HEK293 (cell line): Measurements from ENCODE around the gene CRACR2A.

Experiments used
- CTCF ChIA-PET: fragments of 350-600 bp; formaldehyde crosslinking; extraction: SDS; loops from one replicate; lab custom pipeline; 2021; ENCODE audit warnings: antibody characterized with exemption; lab: Yijun Ruan, JAX
- POLR2A ChIA-PET: fragments of 300-600 bp; formaldehyde crosslinking; extraction: SDS; loops from one replicate; lab custom pipeline; 2020; ENCODE audit warnings: antibody characterized with exemption, inconsistent platforms; lab: Yijun Ruan, JAX
- H3K27ac ChIP-seq: fragments of 200-500 bp; sonication (Bioruptor generic); 2 replicates; pipeline ENCODE4 v1.5.1; 2014; ENCODE audit warnings: low read depth, low read length, control low read depth, inconsistent platforms; ENCODE audit errors: extremely low read depth
- H3K36me3 ChIP-seq, 2 experiments: fragments of 200-500 bp in 1 of 2; sonication (Bioruptor generic) in 1 of 2; 1 replicate in 1 of 2; 2 replicates in 1 of 2; pipeline ENCODE4 v1.5.1; 2014 to 2017; ENCODE audit warnings: inconsistent platforms in 2 of 2, low read length in 2 of 2; ENCODE audit not compliant: control insufficient read depth in 2 of 2, insufficient read depth in 1 of 2
- H3K4me1 ChIP-seq: fragments of 200-500 bp; sonication (Bioruptor generic); 2 replicates; pipeline ENCODE4 v1.5.1; 2014; ENCODE audit warnings: mild to moderate bottlenecking, low read length, inconsistent platforms; ENCODE audit not compliant: control insufficient read depth, insufficient read depth
- H3K4me3 ChIP-seq: 2 replicates; pipeline ENCODE4 v1.5.1; 2011; ENCODE audit warnings: low read depth, mild to moderate bottlenecking, control low read depth, low read length, moderate library complexity
- H3K9me3 ChIP-seq: fragments of 200-500 bp; sonication (Bioruptor generic); 2 replicates; pipeline ENCODE4 v1.5.1; 2014; ENCODE audit warnings: low read depth, low read length, inconsistent platforms; ENCODE audit not compliant: control insufficient read depth, insufficient read depth
- GLIS2 ChIP-seq: fragments of 450-650 bp; formaldehyde crosslinking; IDR thresholded peaks from 2 replicates; pipeline ENCODE4 v1.5.1; 2016; ENCODE audit warnings: missing biosample characterization, missing genetic modification characterization
- KLF9 ChIP-seq: fragments of 450-650 bp; formaldehyde crosslinking; IDR thresholded peaks from 2 replicates; pipeline ENCODE4 v1.5.1; 2016; ENCODE audit warnings: missing biosample characterization, missing genetic modification characterization, low read depth
- REPIN1 ChIP-seq: fragments of 450-650 bp; formaldehyde crosslinking; IDR thresholded peaks from 2 replicates; pipeline ENCODE4 v1.5.1; 2017; ENCODE audit warnings: missing biosample characterization, missing genetic modification characterization, low read depth
- ZFP41 ChIP-seq: fragments of 450-650 bp; formaldehyde crosslinking; IDR thresholded peaks from 2 replicates; pipeline ENCODE4 v1.5.1; 2016; ENCODE audit warnings: missing biosample characterization, missing genetic modification characterization, borderline replicate concordance
- ZIC2 ChIP-seq: fragments of 450-650 bp; formaldehyde crosslinking; IDR thresholded peaks from 2 replicates; pipeline ENCODE4 v1.5.1; 2016; ENCODE audit warnings: missing biosample characterization, missing genetic modification characterization
- ZNF121 ChIP-seq: fragments of 450-650 bp; formaldehyde crosslinking; IDR thresholded peaks from 2 replicates; pipeline ENCODE4 v1.5.1; 2016; ENCODE audit warnings: missing biosample characterization, missing genetic modification characterization
- ZNF16 ChIP-seq: fragments of 450-650 bp; formaldehyde crosslinking; IDR thresholded peaks from 2 replicates; pipeline ENCODE4 v1.5.1; 2016; ENCODE audit warnings: low read depth, missing biosample characterization, missing genetic modification characterization
- ZNF174 ChIP-seq: fragments of 450-650 bp; formaldehyde crosslinking; IDR thresholded peaks from 2 replicates; pipeline ENCODE4 v1.5.0; 2017; ENCODE audit warnings: missing biosample characterization, mild to moderate bottlenecking, missing genetic modification characterization
- ZNF19 ChIP-seq: fragments of 450-650 bp; formaldehyde crosslinking; IDR thresholded peaks from 2 replicates; pipeline ENCODE4; 2016; ENCODE audit warnings: missing biosample characterization, missing genetic modification characterization, low read depth
- ZNF202 ChIP-seq: fragments of 450-650 bp; formaldehyde crosslinking; IDR thresholded peaks from 2 replicates; pipeline ENCODE4 v1.5.1; 2016; ENCODE audit warnings: missing biosample characterization, missing genetic modification characterization, borderline replicate concordance
- ZNF23 ChIP-seq: fragments of 450-650 bp; formaldehyde crosslinking; IDR thresholded peaks from 2 replicates; pipeline ENCODE4 v1.5.1; 2016; ENCODE audit warnings: missing biosample characterization, missing genetic modification characterization, borderline replicate concordance
- ZNF239 ChIP-seq: fragments of 450-650 bp; formaldehyde crosslinking; IDR thresholded peaks from 2 replicates; pipeline ENCODE4 v1.5.1; 2016; ENCODE audit warnings: missing biosample characterization, missing genetic modification characterization
- ZNF248 ChIP-seq: fragments of 450-650 bp; formaldehyde crosslinking; IDR thresholded peaks from 2 replicates; pipeline ENCODE4 v1.5.1; 2017; ENCODE audit warnings: missing biosample characterization, missing genetic modification characterization
- ZNF311 ChIP-seq: fragments of 450-650 bp; formaldehyde crosslinking; IDR thresholded peaks from 2 replicates; pipeline ENCODE4 v1.5.1; 2017; ENCODE audit warnings: missing biosample characterization, missing genetic modification characterization, borderline replicate concordance
- ZNF350 ChIP-seq: fragments of 450-650 bp; formaldehyde crosslinking; IDR thresholded peaks from 2 replicates; pipeline ENCODE4 v1.5.0; 2017; ENCODE audit warnings: missing biosample characterization, mild to moderate bottlenecking, missing genetic modification characterization
- ZNF404 ChIP-seq: fragments of 450-650 bp; formaldehyde crosslinking; IDR thresholded peaks from 2 replicates; pipeline ENCODE4 v1.5.1; 2017; ENCODE audit warnings: missing biosample characterization, missing genetic modification characterization
- ZNF529 ChIP-seq: fragments of 450-650 bp; formaldehyde crosslinking; IDR thresholded peaks from 2 replicates; pipeline ENCODE4 v1.5.1; 2017; ENCODE audit warnings: missing genetic modification characterization, missing biosample characterization; ENCODE audit not compliant: insufficient replicate concordance
- ZNF585B ChIP-seq: fragments of 450-650 bp; formaldehyde crosslinking; IDR thresholded peaks from 2 replicates; pipeline ENCODE4 v1.5.1; 2016; ENCODE audit warnings: missing biosample characterization, missing genetic modification characterization
- ZNF791 ChIP-seq: fragments of 450-650 bp; formaldehyde crosslinking; IDR thresholded peaks from 2 replicates; pipeline ENCODE4 v1.5.1; 2016; ENCODE audit warnings: missing biosample characterization, missing genetic modification characterization
- ZSCAN16 ChIP-seq: fragments of 450-650 bp; formaldehyde crosslinking; IDR thresholded peaks from 2 replicates; pipeline ENCODE4 v1.5.1; 2016; ENCODE audit warnings: missing biosample characterization, missing genetic modification characterization
- ZSCAN23 ChIP-seq: fragments of 450-650 bp; formaldehyde crosslinking; IDR thresholded peaks from 2 replicates; pipeline ENCODE4 v1.5.1; 2016; ENCODE audit warnings: missing biosample characterization, missing genetic modification characterization
- ZXDB ChIP-seq: fragments of 450-650 bp; formaldehyde crosslinking; IDR thresholded peaks from 2 replicates; pipeline ENCODE4 v1.5.1; 2016; ENCODE audit warnings: missing biosample characterization, missing genetic modification characterization
- TF ChIP-seq, protein P1 (sequence below): fragments of 450-650 bp; formaldehyde crosslinking; IDR thresholded peaks from 2 replicates; pipeline ENCODE4 v1.5.1; 2016; ENCODE audit warnings: missing biosample characterization, missing genetic modification characterization
- TF ChIP-seq, protein P2 (sequence below): fragments of 450-650 bp; formaldehyde crosslinking; IDR thresholded peaks from 2 replicates; pipeline ENCODE4 v1.5.1; 2016; ENCODE audit warnings: missing biosample characterization, missing genetic modification characterization
- TF ChIP-seq, protein P3 (sequence below): fragments of 450-650 bp; formaldehyde crosslinking; IDR thresholded peaks from 2 replicates; pipeline ENCODE4 v1.5.1; 2016; ENCODE audit warnings: missing biosample characterization, missing genetic modification characterization
- TF ChIP-seq, protein P4 (sequence below): fragments of 450-650 bp; formaldehyde crosslinking; IDR thresholded peaks from 2 replicates; pipeline ENCODE4 v1.5.1; 2016; ENCODE audit warnings: missing biosample characterization, missing genetic modification characterization

The CRACR2A gene

DNA sequence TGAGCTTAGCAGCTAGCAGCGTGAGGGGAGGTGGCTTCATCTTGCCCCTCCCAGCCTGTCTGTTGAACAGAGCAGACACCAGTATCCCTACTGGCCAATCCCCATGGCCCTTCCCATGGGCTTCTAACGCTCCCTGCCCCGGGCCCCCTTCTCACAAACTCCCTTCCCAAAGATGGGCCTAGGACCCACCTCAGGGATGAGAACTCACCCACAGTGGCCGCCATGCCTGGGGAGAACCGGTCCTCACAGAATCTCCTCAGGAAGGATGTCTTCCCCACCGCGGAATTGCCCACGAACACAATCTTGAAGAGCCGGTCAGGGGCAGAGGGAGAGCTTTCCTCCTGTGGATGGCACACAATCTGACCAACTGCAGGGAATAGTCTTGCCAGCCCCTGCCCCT lies 119.5 kb downstream of the CRACR2A start (continued):
- TF ChIP-seq ZIC2 (tag by site-specific recombination) = no peak
- no peak for TF ChIP-seq ZNF404 (tag by site-specific recombination)
- no peak for TF ChIP-seq ZNF311
- TF ChIP-seq ZNF248 = no peak
- TF ChIP-seq ZXDB (tag by site-specific recombination) = no peak
- no peak for TF ChIP-seq REPIN1 (tag by site-specific recombination)
- no peak for TF ChIP-seq ZNF239 (tag by site-specific recombination)
- TF ChIP-seq ZNF791 (tag by site-specific recombination) = no peak
- TF ChIP-seq ZSCAN23 (tag by site-specific recombination) = no peak
- TF ChIP-seq ZSCAN16 (tag by site-specific recombination) = no peak

DNA sequence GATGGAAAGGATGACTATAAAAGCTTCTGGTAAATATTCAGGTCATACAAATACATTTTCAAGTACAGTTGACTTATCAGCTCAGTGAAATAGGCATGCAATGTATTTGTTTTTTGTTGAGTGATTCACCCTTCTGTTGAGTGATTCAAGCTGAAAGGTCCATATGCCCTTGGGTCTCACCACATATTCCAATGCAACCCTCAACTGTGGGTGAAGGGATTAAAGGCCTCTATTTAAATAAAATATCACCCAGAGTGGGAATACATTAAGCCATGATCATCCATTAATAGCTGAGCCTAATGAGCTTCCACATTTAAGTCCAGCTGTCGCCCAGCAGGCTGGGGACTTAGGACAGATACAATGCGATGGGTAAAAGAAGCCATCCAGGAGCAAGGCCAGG lies 120.2 kb downstream of the CRACR2A start:
- Histone ChIP-seq H3K9me3 (no peaks in the 10 kb centered on the region), H3K4me3 (no peak overlapping the region)
- TF ChIP-seq ZNF529 (tag by site-specific recombination) (no peak), ZFP41 (tag by site-specific recombination) (no peak), ZNF121 (tag by site-specific recombination) (no peak), ZNF202 (tag by site-specific recombination) (no peak)
- TF ChIP-seq, all 188 proteins: peak for 0
- Histone ChIP-seq H3K36me3 (no peaks in the 10 kb centered on the region), H3K4me1 (no peaks in the 10 kb centered on the region), H3K27ac (no peak overlapping the region)
- ChIA-PET CTCF (no interaction called here), POLR2A (no interaction called here)

DNA sequence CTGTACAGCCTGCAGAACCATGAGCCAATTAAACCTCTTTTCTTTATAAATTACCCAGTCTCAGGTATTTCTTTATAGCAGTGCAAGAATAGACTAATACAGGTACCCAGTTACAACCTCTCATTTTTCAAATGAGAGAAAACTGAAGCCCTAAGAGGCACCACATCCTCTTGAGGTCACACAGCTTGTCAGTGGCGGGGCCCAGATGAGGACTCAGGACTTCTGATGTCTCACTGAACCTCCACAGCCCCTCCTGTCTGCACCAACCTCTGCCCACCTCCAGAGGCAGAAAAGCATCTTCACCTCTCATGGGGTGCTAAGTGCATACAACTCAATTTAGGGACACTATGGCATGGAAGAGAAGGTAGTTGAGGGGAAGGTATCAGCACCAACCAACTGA lies 120.7 kb downstream of the CRACR2A start:
- ChIA-PET POLR2A (no interaction called here), CTCF (interaction anchor here (0.8 kb wide), 1 partner anchor 172 kb away, joined by 3 read pairs; no protein-coding TSS in a partner anchor)
- Histone ChIP-seq H3K4me3 (no peak overlapping the region), H3K9me3 (no peaks in the 10 kb centered on the region), H3K36me3 (no peaks in the 10 kb centered on the region), H3K27ac (no peak overlapping the region), H3K4me1 (no peaks in the 10 kb centered on the region)
- TF ChIP-seq, protein P1, sequence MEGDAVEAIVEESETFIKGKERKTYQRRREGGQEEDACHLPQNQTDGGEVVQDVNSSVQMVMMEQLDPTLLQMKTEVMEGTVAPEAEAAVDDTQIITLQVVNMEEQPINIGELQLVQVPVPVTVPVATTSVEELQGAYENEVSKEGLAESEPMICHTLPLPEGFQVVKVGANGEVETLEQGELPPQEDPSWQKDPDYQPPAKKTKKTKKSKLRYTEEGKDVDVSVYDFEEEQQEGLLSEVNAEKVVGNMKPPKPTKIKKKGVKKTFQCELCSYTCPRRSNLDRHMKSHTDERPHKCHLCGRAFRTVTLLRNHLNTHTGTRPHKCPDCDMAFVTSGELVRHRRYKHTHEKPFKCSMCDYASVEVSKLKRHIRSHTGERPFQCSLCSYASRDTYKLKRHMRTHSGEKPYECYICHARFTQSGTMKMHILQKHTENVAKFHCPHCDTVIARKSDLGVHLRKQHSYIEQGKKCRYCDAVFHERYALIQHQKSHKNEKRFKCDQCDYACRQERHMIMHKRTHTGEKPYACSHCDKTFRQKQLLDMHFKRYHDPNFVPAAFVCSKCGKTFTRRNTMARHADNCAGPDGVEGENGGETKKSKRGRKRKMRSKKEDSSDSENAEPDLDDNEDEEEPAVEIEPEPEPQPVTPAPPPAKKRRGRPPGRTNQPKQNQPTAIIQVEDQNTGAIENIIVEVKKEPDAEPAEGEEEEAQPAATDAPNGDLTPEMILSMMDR (tag by site-specific recombination) = no peak
- TF ChIP-seq ZNF350 (no peak), ZNF585B (tag by site-specific recombination) (no peak), ZIC2 (tag by site-specific recombination) (no peak), ZNF174 (tag by site-specific recombination) (no peak), KLF9 (tag by site-specific recombination) (no peak), GLIS2 (tag by site-specific recombination) (no peak), ZNF16 (tag by site-specific recombination) (no peak), ZNF23 (tag by site-specific recombination) (no peak), ZNF19 (no peak)
- TF ChIP-seq, protein P2, sequence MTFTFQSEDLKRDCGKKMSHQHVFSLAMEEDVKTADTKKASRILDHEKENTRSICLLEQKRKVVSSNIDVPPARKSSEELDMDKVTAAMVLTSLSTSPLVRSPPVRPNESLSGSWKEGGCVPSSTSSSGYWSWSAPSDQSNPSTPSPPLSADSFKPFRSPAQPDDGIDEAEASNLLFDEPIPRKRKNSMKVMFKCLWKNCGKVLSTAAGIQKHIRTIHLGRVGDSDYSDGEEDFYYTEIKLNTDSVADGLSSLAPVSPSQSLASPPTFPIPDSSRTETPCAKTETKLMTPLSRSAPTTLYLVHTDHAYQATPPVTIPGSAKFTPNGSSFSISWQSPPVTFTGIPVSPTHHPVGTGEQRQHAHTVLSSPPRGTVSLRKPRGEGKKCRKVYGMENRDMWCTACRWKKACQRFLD = no peak
- TF ChIP-seq, protein P3, sequence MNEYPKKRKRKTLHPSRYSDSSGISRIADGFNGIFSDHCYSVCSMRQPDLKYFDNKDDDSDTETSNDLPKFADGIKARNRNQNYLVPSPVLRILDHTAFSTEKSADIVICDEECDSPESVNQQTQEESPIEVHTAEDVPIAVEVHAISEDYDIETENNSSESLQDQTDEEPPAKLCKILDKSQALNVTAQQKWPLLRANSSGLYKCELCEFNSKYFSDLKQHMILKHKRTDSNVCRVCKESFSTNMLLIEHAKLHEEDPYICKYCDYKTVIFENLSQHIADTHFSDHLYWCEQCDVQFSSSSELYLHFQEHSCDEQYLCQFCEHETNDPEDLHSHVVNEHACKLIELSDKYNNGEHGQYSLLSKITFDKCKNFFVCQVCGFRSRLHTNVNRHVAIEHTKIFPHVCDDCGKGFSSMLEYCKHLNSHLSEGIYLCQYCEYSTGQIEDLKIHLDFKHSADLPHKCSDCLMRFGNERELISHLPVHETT (tag by site-specific recombination) = no peak
- TF ChIP-seq, protein P4, sequence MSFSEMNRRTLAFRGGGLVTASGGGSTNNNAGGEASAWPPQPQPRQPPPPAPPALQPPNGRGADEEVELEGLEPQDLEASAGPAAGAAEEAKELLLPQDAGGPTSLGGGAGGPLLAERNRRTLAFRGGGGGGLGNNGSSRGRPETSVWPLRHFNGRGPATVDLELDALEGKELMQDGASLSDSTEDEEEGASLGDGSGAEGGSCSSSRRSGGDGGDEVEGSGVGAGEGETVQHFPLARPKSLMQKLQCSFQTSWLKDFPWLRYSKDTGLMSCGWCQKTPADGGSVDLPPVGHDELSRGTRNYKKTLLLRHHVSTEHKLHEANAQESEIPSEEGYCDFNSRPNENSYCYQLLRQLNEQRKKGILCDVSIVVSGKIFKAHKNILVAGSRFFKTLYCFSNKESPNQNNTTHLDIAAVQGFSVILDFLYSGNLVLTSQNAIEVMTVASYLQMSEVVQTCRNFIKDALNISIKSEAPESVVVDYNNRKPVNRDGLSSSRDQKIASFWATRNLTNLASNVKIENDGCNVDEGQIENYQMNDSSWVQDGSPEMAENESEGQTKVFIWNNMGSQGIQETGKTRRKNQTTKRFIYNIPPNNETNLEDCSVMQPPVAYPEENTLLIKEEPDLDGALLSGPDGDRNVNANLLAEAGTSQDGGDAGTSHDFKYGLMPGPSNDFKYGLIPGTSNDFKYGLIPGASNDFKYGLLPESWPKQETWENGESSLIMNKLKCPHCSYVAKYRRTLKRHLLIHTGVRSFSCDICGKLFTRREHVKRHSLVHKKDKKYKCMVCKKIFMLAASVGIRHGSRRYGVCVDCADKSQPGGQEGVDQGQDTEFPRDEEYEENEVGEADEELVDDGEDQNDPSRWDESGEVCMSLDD (tag by site-specific recombination) = no peak
